Endothelial cell of umbilical vein (primary cell): Measurements from ENCODE around the gene IGFBP6.

Experiments used
- CTCF ChIP-seq, 2 donors: IDR thresholded peaks; 1 replicate in 1 of 2; 2 replicates in 1 of 2; pipeline ENCODE4 v1.5.1; 2011; ENCODE audit warnings: low read length in 2 of 2, mild to moderate bottlenecking in 2 of 2, moderate library complexity in 2 of 2, control low read depth in 1 of 2, inconsistent platforms in 1 of 2, low read depth in 1 of 2; ENCODE audit not compliant: insufficient read depth in 1 of 2; ENCODE audit errors: extremely low read depth in 1 of 2
- POLR2A ChIP-seq: IDR thresholded peaks from 2 replicates; pipeline ENCODE4 v1.6.1; 2012; ENCODE audit warnings: low read depth, mild to moderate bottlenecking, control low read depth, low read length

DNA sequence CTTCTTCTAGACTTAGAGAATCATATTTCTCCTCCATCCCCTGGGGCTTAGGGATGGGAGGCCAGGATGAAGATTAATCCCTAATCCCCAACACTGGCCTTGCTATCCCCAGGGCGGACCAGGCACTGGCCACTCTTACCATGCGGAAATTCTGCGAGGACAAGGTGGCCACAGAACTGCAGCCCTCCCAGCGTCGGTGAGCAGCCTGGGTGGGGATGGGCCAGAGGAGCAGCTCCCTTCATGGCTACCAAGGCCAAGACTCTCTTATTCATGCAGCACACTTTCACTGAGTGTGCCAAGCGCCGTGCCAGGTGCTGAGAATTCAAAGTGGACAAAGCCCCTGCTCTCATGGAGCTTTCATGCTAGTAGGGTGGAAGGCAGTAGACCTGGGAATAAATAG lies 40.6 kb upstream of the IGFBP6 start:
- TF ChIP-seq POLR2A = no peak
- no peak for TF ChIP-seq CTCF (IDR thresholded peaks at IDR 0.05; ENCODE audit: extremely low read depth in 1 of 2, insufficient read depth in 1 of 2, low read depth in 1 of 2, low read length in 2 of 2)
